Breast epithelium (tissue), 4 donors: ENCODE measurements around the gene MOGAT2. TPM values are rescaled to one million over a fixed set of nuclear protein-coding genes. Genes with fewer than 3 reads are reported as not detected.
A peak's percentile ranks its signal among the peaks of the same experiment; 100 is the strongest.

Experiments used
- DNase-seq, 2 donors: peaks; one replicate each; pipeline ENCODE4 v3.0.0-alpha.2; 2019; ENCODE audit warnings: low spot score in 2 of 2
- H3K27ac ChIP-seq, 2 donors: fragments of 200-600 bp; sonication (generic) in 1 of 2; one replicate each; pipeline ENCODE4 v1.5.1; 2016 to 2019; ENCODE audit warnings: mild to moderate bottlenecking in 1 of 2
- H3K27me3 ChIP-seq, 2 donors: fragments of 200-600 bp; sonication (generic) in 1 of 2; one replicate each; pipeline versions ENCODE4 v1.5.1 to v1.6.0; 2017 to 2019; ENCODE audit warnings: control low read depth in 1 of 2, mild to moderate bottlenecking in 1 of 2
- H3K36me3 ChIP-seq: fragments of 200-600 bp; one replicate; pipeline ENCODE4 v1.5.1; 2019
- H3K4me1 ChIP-seq, 2 donors: fragments of 200-600 bp; sonication (generic); one replicate each; pipeline ENCODE4 v1.5.1; 2016 to 2019; ENCODE audit warnings: control low read depth in 1 of 2
- H3K4me3 ChIP-seq, 3 donors: fragments of 200-600 bp; sonication (generic); 1 replicate in 2 of 3; 2 replicates in 1 of 3; pipeline ENCODE4 v1.5.1; 2016 to 2019; ENCODE audit warnings: mild to moderate bottlenecking in 3 of 3, moderate library complexity in 2 of 3
- H3K9me3 ChIP-seq, 2 donors: fragments of 200-600 bp; sonication (generic) in 1 of 2; one replicate each; pipeline ENCODE4 v1.5.1; 2016 to 2019; ENCODE audit warnings: control low read depth in 1 of 2
- POLR2A ChIP-seq: fragments of 450-650 bp; IDR thresholded peaks from one replicate; pipeline ENCODE4 v1.6.1; 2016; ENCODE audit warnings: antibody characterized with exemption, mild to moderate bottlenecking, moderate library complexity
- POLR2AphosphoS5 ChIP-seq, 3 donors: sonication (generic); formaldehyde crosslinking; IDR thresholded peaks; one replicate each; pipeline ENCODE4 v1.6.1; 2017; ENCODE audit warnings: antibody characterized with exemption in 3 of 3
- intact Hi-C: fragments of 100-400 bp; cut with DNase I; formaldehyde crosslinking; loops from one replicate; pipeline ENCODE4 v1.15.1; 2023; ENCODE audit warnings: low total_unique reads
- total RNA-seq, 3 donors: library from RNA; depleted of rRNA; stranded (reverse); fragments of >200 nt; gene quantifications; one replicate each; pipeline ENCODE4 v1.1.0, GENCODE V29; 2016
- TF ChIP-seq, protein P1 (sequence below), 3 donors: fragments of 450-650 bp; IDR thresholded peaks; one replicate each; pipeline ENCODE4 v1.5.1; 2016 to 2017; ENCODE audit warnings: antibody characterized with exemption in 3 of 3, mild to moderate bottlenecking in 3 of 3, moderate library complexity in 3 of 3

Gene MOGAT2
- total RNA-seq, 3 donors from 2014 or later: 0.32 to 7.3 (median 1.3) TPM

DNA sequence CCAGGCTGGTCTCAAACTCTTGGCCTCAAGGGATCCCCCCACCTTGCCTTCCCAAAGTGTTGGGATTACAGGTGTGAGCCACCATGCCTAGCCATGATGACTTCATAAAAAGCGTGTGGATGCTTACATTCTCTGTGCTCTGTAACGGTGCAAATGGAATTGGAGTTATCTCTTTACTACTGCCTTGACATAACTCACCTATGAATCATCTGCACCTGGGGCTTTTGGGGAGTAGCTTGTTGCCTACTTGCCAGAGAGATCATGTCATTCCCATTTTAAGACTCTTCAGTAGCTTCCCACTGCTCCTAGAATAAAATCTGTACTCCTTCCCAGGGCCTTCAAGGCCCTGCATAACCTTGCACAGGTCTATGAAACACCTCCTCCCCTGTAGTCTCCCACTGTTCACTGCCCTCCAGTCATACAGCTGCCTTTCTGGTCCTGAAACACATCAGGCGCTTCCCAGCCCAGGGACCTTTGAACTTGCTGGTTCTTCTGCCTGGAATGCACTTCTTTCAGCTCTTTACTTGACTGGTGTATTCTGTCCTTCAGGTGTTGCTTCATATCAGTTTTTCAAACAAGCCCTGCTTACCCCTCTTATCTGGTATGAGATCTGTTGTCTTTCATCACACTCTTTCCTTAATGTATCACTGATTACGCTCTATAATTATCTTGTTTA, 19.6 kb upstream of the MOGAT2 start:
- Histone ChIP-seq H3K4me1 (no peaks in the 10 kb centered on the region), H3K9me3 (no peaks in the 10 kb centered on the region), H3K4me3 (no peak overlapping the region), H3K27me3 (no peaks in the 10 kb centered on the region), H3K36me3 (no peaks in the 10 kb centered on the region), H3K27ac (no peak overlapping the region)
- TF ChIP-seq, protein P1, sequence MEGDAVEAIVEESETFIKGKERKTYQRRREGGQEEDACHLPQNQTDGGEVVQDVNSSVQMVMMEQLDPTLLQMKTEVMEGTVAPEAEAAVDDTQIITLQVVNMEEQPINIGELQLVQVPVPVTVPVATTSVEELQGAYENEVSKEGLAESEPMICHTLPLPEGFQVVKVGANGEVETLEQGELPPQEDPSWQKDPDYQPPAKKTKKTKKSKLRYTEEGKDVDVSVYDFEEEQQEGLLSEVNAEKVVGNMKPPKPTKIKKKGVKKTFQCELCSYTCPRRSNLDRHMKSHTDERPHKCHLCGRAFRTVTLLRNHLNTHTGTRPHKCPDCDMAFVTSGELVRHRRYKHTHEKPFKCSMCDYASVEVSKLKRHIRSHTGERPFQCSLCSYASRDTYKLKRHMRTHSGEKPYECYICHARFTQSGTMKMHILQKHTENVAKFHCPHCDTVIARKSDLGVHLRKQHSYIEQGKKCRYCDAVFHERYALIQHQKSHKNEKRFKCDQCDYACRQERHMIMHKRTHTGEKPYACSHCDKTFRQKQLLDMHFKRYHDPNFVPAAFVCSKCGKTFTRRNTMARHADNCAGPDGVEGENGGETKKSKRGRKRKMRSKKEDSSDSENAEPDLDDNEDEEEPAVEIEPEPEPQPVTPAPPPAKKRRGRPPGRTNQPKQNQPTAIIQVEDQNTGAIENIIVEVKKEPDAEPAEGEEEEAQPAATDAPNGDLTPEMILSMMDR (IDR thresholded peaks at IDR 0.05): no peak
- no peak for TF ChIP-seq POLR2A
- no peak for DNase-seq
- intact Hi-C loops: no loop called here

DNA sequence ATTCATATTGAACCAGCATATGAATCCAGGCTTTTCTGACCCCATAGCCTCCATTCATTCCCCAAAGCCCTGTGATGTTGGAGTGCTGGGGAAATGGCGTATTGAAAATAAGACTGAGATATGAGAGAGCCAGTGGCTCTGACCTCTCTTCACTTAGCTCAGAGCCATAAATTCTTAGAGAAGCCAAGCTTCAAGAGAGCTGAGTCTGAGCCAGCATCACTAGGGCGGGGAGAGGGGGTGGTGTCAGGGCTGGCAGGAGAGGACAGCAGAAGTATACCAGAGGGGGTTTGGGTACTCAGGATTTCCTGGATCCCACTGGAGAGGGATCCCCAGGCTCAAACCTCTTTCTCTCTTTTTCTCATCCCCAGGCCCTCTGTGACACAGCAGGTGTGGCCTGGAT, 16.7 kb upstream of the MOGAT2 start:
- no peak overlapping the region for H3K4me3 ChIP-seq
- intact Hi-C loops: no loop called here
- H3K27ac ChIP-seq: no peak overlapping the region
- no peaks in the 10 kb centered on the region for H3K9me3 ChIP-seq
- TF ChIP-seq POLR2AphosphoS5 (IDR thresholded peaks at IDR 0.05) (no peak), POLR2A (no peak)
- TF ChIP-seq, protein P1 (IDR thresholded peaks at IDR 0.05): no peak
- H3K4me1 ChIP-seq: no peaks in the 10 kb centered on the region
- DNase-seq: no peak
- H3K27me3 ChIP-seq: no peaks in the 10 kb centered on the region
- H3K36me3 ChIP-seq: no peaks in the 10 kb centered on the region

DNA sequence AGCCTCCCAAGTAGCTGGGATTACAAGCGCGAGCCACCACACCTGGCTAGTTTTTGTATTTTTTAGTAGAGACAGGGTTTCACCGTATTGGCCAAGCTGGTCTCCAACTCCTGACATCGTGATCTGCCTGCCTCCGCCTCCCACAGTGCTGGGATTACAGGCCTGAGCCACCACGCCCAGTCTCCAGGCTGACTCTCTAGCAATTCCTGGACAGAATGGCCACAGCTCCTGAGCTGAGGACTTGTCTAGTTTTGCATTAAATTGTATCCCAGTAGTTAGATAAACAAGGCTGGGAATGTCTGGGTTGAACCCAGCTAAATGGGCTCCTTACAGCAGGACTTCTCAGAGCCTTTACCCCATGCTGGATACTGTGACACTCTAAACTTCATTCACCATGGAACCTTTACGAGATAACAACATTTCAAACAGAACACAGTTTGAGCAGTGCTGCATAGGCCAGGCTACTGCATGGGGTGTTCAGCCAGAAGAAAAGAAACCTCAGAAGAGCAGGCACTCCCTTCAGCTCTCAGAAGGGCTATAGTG, 13.9 kb upstream of the MOGAT2 start:
- Histone ChIP-seq H3K4me3 (no peak overlapping the region), H3K4me1 (no peaks in the 10 kb centered on the region), H3K36me3 (no peaks in the 10 kb centered on the region), H3K27ac (no peak overlapping the region), H3K27me3 (no peaks in the 10 kb centered on the region), H3K9me3 (no peaks in the 10 kb centered on the region)
- TF ChIP-seq, protein P1 (IDR thresholded peaks at IDR 0.05): no peak
- TF ChIP-seq POLR2A (no peak), POLR2AphosphoS5 (IDR thresholded peaks at IDR 0.05) (no peak)
- no peak for DNase-seq
- intact Hi-C loops: no loop called here

DNA sequence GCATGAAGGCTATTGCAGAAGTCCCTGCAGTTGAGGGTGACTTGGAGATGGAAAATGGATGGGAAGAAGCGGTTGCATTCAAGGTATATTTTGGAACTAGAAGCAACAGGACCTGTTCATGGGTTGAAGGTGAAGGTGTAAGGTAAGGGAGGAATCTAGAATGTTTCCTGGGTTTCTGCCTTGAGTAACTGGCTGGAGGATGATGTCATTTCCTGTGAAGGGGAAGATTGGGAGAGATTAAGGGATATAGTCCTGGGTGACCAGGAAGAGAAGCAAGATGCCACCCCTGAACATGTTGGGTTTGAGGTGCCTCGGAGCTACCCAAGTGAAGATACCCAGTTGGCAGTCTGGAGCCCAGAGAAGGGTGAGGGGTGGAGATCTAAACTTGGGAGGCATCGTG, 12.1 kb upstream of the MOGAT2 start:
- Histone ChIP-seq H3K27me3 (no peaks in the 10 kb centered on the region), H3K4me3 (no peak overlapping the region), H3K27ac (no peak overlapping the region), H3K4me1 (no peaks in the 10 kb centered on the region), H3K36me3 (no peaks in the 10 kb centered on the region), H3K9me3 (no peaks in the 10 kb centered on the region)
- no peak for DNase-seq
- TF ChIP-seq POLR2A (no peak), POLR2AphosphoS5 (IDR thresholded peaks at IDR 0.05) (no peak)
- TF ChIP-seq, protein P1 (IDR thresholded peaks at IDR 0.05): no peak
- intact Hi-C loops: loop anchor here (5.0 kb wide), 1 partner anchor 162 kb away; no protein-coding TSS in a partner anchor

DNA sequence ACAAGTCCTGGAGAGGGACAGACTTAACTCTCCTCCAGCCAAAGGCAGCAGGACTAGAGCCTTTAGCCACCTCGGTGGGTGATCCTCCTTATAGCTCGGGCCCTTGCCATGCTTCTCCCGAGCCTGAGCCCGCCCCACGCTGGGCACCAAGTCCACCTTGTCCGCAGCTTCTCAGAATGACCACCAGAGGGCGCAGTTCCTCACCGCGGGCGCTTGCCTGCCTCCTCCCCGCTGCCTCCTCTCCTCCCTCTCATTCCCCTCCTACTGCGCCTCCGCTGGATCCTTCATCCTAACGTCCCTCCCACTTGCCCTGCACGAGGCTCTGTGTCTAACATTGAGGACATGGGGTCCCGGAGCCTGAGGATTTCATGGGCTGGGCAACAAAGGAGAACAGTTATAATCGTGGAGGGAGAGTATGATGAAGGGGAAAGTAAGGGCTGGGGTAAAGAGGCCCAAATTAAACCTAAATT, 11.3 kb upstream of the MOGAT2 start:
- DNase-seq: peak in 1 of 2 donors; percentile 29
- no peak overlapping the region for H3K27ac ChIP-seq
- intact Hi-C loops: loop anchor here (5.0 kb wide), 1 partner anchor 161 kb away; no protein-coding TSS in a partner anchor
- no peak for TF ChIP-seq POLR2AphosphoS5 (IDR thresholded peaks at IDR 0.05)
- TF ChIP-seq, protein P1 (IDR thresholded peaks at IDR 0.05): peak; percentile 71 to 90 (median 79)
- no peaks in the 10 kb centered on the region for H3K9me3 ChIP-seq
- no peaks in the 10 kb centered on the region for H3K36me3 ChIP-seq
- no peaks in the 10 kb centered on the region for H3K27me3 ChIP-seq
- H3K4me1 ChIP-seq: no peaks in the 10 kb centered on the region
- H3K4me3 ChIP-seq: peak overlapping the region in 2 of 3 donors; percentile 12 to 45
